Omental fat pad (tissue), 4 donors: ENCODE data around the gene LUZP2. TPM values are rescaled to one million over a fixed set of nuclear protein-coding genes. Genes with fewer than 3 reads are reported as not detected.

ENCODE experiments used
- ATAC-seq: fragments of 150-250 bp; one replicate; pipeline ENCODE4 v1.9.1; 2016; ENCODE audit warnings: mild to moderate bottlenecking, moderate library complexity; ENCODE audit not compliant: low FRiP score
- DNase-seq: peaks from one replicate; pipeline ENCODE4 v3.0.0-alpha.2; 2019; ENCODE audit warnings: low spot score
- total RNA-seq, 4 donors: library from RNA; depleted of rRNA; stranded (reverse); fragments of >200 nt; gene quantifications; one replicate each; pipeline ENCODE4 v1.1.0, GENCODE V29; 2016
- TF ChIP-seq, protein P1 (sequence below), 3 donors: fragments of 450-650 bp; IDR thresholded peaks; one replicate each; pipeline ENCODE4 v1.5.1; 2016 to 2017; ENCODE audit warnings: antibody characterized with exemption in 3 of 3, mild to moderate bottlenecking in 3 of 3, moderate library complexity in 2 of 3

LUZP2 gene
- total RNA-seq, 4 donors from 2014 or later = 0.63 TPM; not detected in 3

DNA sequence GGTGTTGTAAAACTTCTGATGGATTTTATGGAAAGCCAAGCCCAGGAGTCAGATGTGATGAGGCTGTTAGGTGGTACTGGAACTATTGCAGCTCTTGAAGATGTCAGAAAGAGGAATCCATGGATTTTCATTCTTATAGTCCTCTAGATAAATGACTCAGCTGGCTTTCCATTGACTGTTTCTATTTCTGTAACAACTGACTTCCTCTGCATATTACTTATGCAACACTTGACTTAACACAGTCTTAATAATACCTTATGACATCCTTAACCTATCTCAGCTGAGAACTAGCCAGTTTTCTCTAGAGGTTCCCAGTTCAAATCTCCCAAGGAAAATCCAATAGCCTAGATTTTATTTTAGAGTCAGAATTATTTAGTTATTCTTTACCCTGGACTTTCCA is 263.8 kb downstream of the LUZP2 start:
- ATAC-seq = no peak
- no peak for DNase-seq
- TF ChIP-seq, protein P1, sequence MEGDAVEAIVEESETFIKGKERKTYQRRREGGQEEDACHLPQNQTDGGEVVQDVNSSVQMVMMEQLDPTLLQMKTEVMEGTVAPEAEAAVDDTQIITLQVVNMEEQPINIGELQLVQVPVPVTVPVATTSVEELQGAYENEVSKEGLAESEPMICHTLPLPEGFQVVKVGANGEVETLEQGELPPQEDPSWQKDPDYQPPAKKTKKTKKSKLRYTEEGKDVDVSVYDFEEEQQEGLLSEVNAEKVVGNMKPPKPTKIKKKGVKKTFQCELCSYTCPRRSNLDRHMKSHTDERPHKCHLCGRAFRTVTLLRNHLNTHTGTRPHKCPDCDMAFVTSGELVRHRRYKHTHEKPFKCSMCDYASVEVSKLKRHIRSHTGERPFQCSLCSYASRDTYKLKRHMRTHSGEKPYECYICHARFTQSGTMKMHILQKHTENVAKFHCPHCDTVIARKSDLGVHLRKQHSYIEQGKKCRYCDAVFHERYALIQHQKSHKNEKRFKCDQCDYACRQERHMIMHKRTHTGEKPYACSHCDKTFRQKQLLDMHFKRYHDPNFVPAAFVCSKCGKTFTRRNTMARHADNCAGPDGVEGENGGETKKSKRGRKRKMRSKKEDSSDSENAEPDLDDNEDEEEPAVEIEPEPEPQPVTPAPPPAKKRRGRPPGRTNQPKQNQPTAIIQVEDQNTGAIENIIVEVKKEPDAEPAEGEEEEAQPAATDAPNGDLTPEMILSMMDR (IDR thresholded peaks at IDR 0.05) = no peak

GRCh38 chr11:24762076-24762475 is 265.2 kb downstream of the LUZP2 start:
- DNase-seq (no peak), ATAC-seq (no peak)
- TF ChIP-seq, protein P1 (IDR thresholded peaks at IDR 0.05) = no peak

GRCh38 chr11:24767411-24767810 is 270.6 kb downstream of the LUZP2 start:
- TF ChIP-seq, protein P1 (IDR thresholded peaks at IDR 0.05) = no peak
- ATAC-seq = no peak

DNA sequence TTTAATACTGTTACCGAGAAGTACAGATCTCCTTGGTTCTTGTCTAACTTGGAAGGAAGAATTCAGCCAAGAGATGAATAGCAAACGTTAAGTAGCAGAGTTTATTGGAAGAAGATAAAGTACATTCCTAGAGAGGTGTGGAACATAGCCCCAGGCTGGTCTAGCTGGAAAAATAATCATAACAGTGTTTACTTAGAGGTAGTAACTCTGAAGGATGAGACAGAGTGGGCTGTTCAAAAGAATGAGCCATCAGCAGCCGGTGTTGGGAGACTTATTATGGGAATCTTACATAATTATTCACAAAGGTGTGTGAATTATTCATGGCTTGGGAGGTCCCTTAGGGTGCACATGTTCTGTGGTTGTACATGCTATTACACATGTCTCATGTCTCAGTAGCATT is 276.5 kb downstream of the LUZP2 start:
- TF ChIP-seq, protein P1 (IDR thresholded peaks at IDR 0.05) = no peak
- no peak for ATAC-seq
- DNase-seq = no peak

More at GRCh38 chr11:24767411-24767810, 270.6 kb downstream of the LUZP2 start:
- no peak for DNase-seq

DNA sequence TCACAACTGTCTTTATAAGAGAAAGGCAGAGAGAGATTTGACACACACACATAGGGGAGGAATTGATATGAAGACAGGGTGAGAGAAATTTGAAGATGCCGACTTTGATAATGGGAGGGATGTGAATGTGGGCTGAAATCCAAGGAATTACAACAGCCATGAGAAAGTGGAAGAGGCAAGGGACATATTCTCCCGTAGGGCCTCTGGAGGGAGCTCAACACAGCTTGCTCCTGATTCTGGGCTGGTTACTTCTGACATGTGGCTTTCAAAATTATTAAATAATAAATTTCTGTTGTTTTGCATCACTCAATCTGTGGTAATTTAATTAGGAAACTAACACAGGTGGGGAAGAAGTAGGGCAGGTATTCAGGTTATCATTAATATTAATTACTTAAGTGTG is 282.9 kb downstream of the LUZP2 start:
- ATAC-seq = no peak
- TF ChIP-seq, protein P1 (IDR thresholded peaks at IDR 0.05) = no peak
- no peak for DNase-seq

DNA sequence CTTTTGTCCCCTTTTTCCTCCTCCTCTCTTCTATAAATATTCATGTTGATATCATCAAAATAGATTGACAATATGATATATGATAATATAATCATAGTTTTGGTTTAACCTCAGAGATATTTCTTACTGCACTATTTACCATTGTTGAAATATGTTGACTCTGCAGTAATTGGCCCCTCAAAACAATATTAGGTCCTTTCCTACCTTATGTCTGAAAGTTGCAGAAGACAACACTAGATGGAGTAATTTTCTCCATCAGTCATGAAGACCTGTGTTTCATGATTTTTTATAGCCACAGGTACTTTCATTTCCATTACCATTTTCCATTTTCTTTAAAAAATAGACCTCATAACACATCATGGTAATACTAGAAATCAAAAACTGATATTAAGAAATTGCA is 284.4 kb downstream of the LUZP2 start:
- ATAC-seq (no peak), DNase-seq (no peak)
- TF ChIP-seq, protein P1 (IDR thresholded peaks at IDR 0.05) = no peak

GRCh38 chr11:24793479-24793878 is 296.6 kb downstream of the LUZP2 start:
- DNase-seq (no peak), ATAC-seq (no peak)
- TF ChIP-seq, protein P1 (IDR thresholded peaks at IDR 0.05) = no peak
